Hepatic stellate cell (primary cell): ENCODE measurements around the gene GABRA5.

ENCODE experiments used
- DNase-seq: peaks from one replicate; pipeline ENCODE4 v3.0.0; 2011; ENCODE audit warnings: low spot score

GABRA5 gene

GRCh38 chr15:26928051-26928450, 61.2 kb downstream of the GABRA5 start:
- no peak for DNase-seq

GRCh38 chr15:26929588-26929987, 62.7 kb downstream of the GABRA5 start:
- no peak for DNase-seq

- no peak for DNase-seq
These were observed 68.0 kb downstream of the GABRA5 start for GRCh38 chr15:26934848-26935247.

- no peak for DNase-seq
These were observed 68.5 kb downstream of the GABRA5 start for GRCh38 chr15:26935322-26935721.

- no peak for DNase-seq
These were observed 69.6 kb downstream of the GABRA5 start for GRCh38 chr15:26936502-26936901.

- no peak for DNase-seq
These were observed 70.3 kb downstream of the GABRA5 start for GRCh38 chr15:26937134-26937533.

GRCh38 chr15:26939398-26939797, 72.5 kb downstream of the GABRA5 start:
- DNase-seq: no peak

- DNase-seq: no peak
These were observed 74.6 kb downstream of the GABRA5 start for GRCh38 chr15:26941489-26941888.

- DNase-seq: no peak
These were observed 77.0 kb downstream of the GABRA5 start for GRCh38 chr15:26943866-26944265.

- no peak for DNase-seq
These were observed 78.2 kb downstream of the GABRA5 start for GRCh38 chr15:26945046-26945445.

- DNase-seq: no peak
These were observed 83.1 kb downstream of the GABRA5 start for GRCh38 chr15:26950001-26950400.

- no peak for DNase-seq
These were observed 87.5 kb downstream of the GABRA5 start for GRCh38 chr15:26954403-26954802.

GRCh38 chr15:26967719-26968269, 100.9 kb downstream of the GABRA5 start:
- no peak for DNase-seq

GRCh38 chr15:26968806-26969205, 101.9 kb downstream of the GABRA5 start:
- DNase-seq: no peak

GRCh38 chr15:26970712-26971210, 103.9 kb downstream of the GABRA5 start, which contains the start of gene GABRG3:
TSS of gene GABRG3 (plus strand) at chr15:26971181.
- no peak for DNase-seq

- DNase-seq: no peak
These were observed 104.6 kb downstream of the GABRA5 start for GRCh38 chr15:26971271-26972018.

GRCh38 chr15:26972636-26973035, 105.8 kb downstream of the GABRA5 start:
- no peak for DNase-seq

GRCh38 chr15:26974120-26974780, 107.4 kb downstream of the GABRA5 start:
- DNase-seq: no peak

GRCh38 chr15:26981492-26981891, 114.6 kb downstream of the GABRA5 start:
- no peak for DNase-seq

- no peak for DNase-seq
These were observed 117.0 kb downstream of the GABRA5 start for GRCh38 chr15:26983822-26984221.

GRCh38 chr15:26985050-26985449, 118.2 kb downstream of the GABRA5 start:
- DNase-seq: no peak

- DNase-seq: no peak
These were observed 129.4 kb downstream of the GABRA5 start for GRCh38 chr15:26996250-26996649.
